HG03025 (cell line): ENCODE data around the gene VPS16.
"Not testable (repeated sequence)": the region's sequence is repeated elsewhere in the genome, so short reads cannot be mapped to it uniquely, and the experiment has no call there.

Experiments used
- ATAC-seq: cut with Tn5 transposase; IDR thresholded peaks from one replicate; pipeline ENCODE4 v1.9.1; 2021; ENCODE audit warnings: mild to moderate bottlenecking, moderate library complexity; ENCODE audit not compliant: unreplicated experiment, low FRiP score

VPS16 gene

GRCh38 chr20:2806351-2806701, 34.2 kb upstream of the VPS16 start:
- no peak for ATAC-seq

GRCh38 chr20:2807019-2807418, 33.5 kb upstream of the VPS16 start:
- no peak for ATAC-seq

GRCh38 chr20:2807929-2808328, 32.6 kb upstream of the VPS16 start:
- ATAC-seq: not testable (repeated sequence)

- ATAC-seq: no peak
Observed at GRCh38 chr20:2809690-2810089, 30.9 kb upstream of the VPS16 start.

GRCh38 chr20:2812189-2812588, 28.4 kb upstream of the VPS16 start:
- ATAC-seq: no peak

GRCh38 chr20:2814076-2814475, 26.5 kb upstream of the VPS16 start:
- ATAC-seq: no peak

- no peak for ATAC-seq
Observed at GRCh38 chr20:2814587-2815051, 25.9 kb upstream of the VPS16 start, which contains the start of gene C20orf141. TSS of gene C20orf141 (plus strand) at chr20:2814987. CDS start at chr20:2815185, 198 bp downstream.

GRCh38 chr20:2815242-2815900, 25.2 kb upstream of the VPS16 start:
- no peak for ATAC-seq

- ATAC-seq: no peak
Observed at GRCh38 chr20:2816030-2816582, 24.4 kb upstream of the VPS16 start, which contains the start of gene TMEM239. TSS of gene TMEM239 (plus strand) at chr20:2816364. CDS start at chr20:2816555, 191 bp downstream.

- ATAC-seq: no peak
Observed at GRCh38 chr20:2816583-2817340, 23.8 kb upstream of the VPS16 start.

- ATAC-seq: no peak
Observed at GRCh38 chr20:2817341-2817726, 23.2 kb upstream of the VPS16 start.

GRCh38 chr20:2817891-2818595, 22.5 kb upstream of the VPS16 start:
- no peak for ATAC-seq

- ATAC-seq: no peak
Observed at GRCh38 chr20:2820084-2820895, 20.3 kb upstream of the VPS16 start.

- ATAC-seq: no peak
Observed at GRCh38 chr20:2820896-2821869, 19.4 kb upstream of the VPS16 start.

- no peak for ATAC-seq
Observed at GRCh38 chr20:2822073-2822472, 18.5 kb upstream of the VPS16 start.

GRCh38 chr20:2825761-2826160, 14.8 kb upstream of the VPS16 start:
- no peak for ATAC-seq

GRCh38 chr20:2826655-2827054, 13.9 kb upstream of the VPS16 start:
- no peak for ATAC-seq

GRCh38 chr20:2829376-2829775, 11.2 kb upstream of the VPS16 start:
- ATAC-seq: no peak

- not testable (repeated sequence) for ATAC-seq
Observed at GRCh38 chr20:2831206-2831605, 9.3 kb upstream of the VPS16 start.
